Medulla oblongata (tissue), 1 donor: ENCODE results near the gene ZNF532.
"Not testable (repeated sequence)": the region's sequence is repeated elsewhere in the genome, so short reads cannot be mapped to it uniquely, and the experiment has no call there.

ENCODE experiments used
- DNase-seq: peaks from one replicate; pipeline ENCODE4 v3.0.0-alpha.2; 2015; ENCODE audit errors: extremely low spot score

The ZNF532 gene

DNA sequence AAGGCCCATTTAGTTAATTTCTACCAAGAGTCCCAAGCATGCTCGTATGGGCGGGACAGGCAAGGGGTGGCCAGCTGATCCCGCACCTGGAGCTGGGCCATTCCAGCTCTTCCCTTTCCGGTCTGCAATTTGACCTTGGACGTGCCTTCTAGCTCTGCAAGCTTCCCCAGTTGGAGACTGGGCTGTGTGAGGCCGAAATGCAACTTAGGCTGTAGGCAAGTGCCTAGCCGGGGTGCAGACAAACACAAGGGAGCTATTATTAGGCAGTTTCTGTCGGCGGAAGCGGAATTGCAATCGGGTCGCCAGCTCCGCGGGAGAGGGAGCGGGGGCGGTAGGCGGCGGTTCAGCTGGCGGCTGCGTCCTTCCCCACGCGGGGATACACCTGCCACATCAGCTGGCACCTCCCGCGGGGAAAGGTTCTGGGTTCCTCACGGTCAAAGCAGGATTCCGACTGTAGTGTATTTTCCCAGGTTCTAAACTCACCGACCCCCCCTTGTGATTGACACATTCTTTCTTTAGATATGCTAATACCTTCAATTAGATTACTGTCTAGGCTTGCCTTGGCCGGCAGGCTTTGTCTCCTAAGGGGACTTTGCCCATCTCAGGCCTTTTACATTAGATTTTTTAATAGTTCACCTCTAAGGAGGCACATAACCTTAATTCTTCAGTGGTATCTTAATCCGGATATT lies 17.1 kb upstream of the ZNF532 start:
- DNase-seq: peak; percentile 41

DNA sequence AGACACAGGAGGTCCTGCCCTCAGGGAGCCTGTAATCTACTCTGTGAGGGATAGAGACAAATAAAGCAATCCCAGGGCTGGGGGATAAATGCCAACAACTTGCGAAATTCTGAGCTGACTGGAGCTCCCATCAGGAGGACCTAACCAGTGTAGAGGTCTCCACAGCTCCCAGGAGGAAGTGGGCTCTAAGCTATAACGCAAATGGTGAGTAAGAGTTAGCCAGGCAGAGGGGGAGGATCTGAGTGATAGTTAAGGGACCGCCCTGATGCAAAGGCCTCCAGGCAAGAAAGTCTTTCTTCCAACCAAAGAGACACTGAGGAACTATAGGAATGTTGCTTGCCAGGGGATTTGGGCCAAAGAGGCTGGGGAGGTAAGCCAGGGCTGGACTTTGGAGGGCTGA lies 16.0 kb upstream of the ZNF532 start:
- no peak for DNase-seq

DNA sequence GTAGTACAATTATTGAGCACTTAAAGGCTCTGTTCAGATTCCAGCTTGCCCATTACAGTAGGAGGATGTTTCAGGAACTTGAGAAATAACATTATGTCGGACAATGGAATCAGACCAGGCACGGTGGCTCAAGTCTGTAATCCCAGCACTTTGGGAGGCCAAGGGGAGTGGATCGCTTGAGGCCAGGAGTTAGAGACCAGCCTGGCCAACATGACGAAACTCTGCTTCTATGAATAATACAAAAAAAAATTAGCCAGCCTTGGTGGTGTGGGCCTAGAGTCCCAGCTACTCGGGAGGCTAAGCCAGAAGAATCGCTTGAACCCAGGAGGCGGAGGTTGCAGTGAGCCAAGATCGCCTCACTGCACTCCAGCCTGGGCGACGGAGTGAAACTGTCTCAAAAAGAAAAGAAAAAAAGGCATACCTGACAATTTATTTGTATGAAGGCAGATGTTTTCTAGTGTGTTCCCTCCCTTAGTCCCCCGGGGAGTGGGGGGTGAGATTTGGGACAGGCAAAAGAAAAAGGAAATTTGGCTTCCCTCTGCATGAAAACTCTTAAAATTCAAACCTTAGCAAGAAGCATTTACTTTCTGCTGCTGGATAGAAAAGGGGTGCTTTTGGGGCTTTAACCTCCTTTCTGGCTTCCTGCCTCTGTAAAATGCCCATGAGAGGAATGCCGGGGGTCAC lies 13.7 kb upstream of the ZNF532 start:
- no peak for DNase-seq

DNA sequence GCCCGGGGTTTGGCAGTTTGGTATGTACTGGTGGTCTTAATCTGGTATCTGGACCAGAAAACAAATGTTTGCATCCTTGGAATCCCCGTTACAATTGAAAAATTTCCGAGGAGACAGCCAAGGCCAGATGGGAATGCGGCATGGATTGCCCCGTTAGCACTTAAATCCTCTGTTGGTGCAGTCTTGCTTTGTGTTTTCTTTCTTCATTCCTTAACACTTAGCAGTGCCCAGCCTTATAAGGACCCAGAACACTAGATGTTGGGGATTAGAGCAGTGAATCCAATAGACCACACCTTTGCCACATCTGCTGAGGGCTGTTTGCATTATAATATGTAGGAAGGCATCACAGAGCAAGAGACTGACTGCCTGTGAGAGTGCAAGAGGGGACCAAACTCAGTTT lies 12.8 kb upstream of the ZNF532 start:
- DNase-seq: no peak

DNA sequence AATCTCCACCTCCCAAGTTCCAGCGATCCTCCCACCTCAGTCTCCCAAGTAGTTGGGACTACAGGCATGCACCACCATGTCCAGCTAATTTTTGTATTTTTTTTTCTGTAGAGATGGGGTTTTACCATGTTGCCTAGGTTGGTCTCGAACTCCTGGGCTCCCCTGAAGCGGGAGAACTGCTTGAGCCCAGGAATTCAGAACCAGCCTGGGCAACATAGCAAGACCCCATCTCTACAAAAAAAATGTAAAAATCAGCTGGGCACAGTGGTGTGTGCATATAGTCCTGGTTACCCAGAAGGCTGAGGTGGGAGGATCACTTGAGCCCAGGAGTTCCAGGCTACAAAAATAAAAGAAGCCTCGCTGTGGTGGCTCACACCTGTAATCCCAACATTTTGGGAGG lies 12.0 kb upstream of the ZNF532 start:
- no peak for DNase-seq

DNA sequence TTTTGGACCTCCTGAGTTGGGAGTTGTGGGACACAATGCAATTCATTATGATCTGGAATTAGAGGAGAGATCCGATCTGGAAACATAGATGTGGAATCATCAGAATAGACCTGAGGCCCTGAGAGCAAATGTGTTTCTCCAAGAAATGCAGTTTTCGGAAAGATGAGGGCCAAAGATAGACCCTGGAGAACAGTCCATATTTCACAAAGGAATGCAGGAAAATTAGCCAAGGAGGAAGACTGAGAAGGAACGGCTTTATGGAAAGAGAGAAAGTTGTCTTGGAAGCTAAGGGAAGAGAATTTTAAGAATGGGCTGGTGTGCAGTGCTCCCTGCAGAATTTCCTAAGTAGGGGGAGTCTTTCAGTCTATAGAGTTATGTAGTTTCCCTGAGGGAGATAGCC lies 11.1 kb upstream of the ZNF532 start:
- no peak for DNase-seq

DNA sequence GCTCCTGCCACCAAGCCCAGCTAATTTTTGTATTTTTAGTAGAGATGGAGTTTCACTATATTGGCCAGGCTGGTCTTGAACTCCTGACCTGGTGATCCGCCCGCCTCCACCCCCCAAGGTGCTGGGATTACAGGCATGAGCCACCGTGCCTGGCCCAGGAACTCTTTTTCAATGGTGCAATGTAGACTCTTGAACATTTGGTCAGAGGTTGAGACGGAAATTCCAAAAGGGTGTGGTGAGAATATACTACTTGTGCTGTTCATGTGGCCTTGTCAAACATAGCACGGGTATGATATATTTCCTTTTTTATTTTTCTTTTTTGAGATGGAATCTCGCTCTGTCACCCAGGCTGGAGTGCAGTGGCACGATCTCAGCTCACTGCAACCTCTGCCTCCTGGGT lies 9.2 kb upstream of the ZNF532 start:
- not testable (repeated sequence) for DNase-seq

DNA sequence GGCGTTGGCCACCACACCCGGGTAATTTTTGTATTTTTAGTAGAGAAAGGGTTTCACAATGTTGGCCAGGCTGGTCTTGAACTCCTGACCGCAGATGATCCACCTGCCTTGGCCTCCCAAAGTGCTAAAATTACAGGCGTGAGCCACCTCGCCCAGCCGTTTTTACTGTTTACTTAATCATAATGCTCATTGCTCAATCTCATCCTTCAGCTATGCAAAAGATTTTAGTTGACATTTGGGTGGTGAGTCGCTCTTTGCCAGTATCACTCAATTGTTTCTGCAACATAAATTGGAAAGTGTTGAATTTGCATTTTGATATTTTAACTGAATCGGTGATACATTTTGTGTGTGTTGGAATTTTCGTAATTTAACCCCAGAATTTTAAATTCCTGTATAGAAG lies 7.8 kb upstream of the ZNF532 start:
- no peak for DNase-seq

DNA sequence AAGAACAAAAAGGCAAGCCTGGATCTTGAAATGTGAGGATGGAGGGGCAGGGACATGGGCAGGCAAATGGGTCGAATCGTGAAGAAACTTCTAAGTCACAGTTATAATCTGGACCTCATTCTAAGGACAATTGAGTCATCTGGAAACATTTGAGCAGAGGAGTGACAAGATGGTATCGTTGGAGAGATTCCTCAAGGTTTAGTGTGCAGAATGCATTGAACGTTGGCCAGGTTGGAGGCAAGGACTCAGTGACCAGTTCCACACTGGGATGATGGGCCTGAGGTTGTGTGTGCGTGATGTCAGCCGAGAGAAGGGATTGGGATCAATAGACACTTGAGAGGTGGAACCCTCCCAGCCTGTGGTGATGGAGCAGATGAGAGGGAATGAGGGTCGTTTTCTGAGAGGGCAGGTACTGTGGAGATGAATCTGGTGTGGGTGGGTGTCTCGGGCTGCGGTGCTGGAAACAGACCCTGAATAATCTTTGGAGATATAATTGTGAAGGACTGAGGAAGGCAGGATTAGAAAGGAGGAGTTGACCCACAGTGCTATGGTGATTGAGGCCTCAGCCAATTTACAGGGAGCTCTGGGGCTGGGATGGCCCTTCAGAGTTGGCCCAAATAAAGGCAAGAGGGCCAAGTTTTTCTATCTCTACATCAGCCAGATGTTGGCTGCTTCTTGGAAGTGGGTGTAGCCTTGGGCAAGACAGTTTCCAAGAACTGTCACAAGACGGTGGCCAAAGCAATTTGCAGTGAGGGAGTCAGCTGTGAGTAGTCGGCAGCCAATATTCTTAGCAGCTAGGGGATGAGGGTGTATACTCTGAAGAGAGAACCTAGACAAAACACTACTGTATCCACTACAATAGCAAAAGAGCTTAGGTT lies 5.8 kb upstream of the ZNF532 start:
- DNase-seq: peak; percentile 47

DNA sequence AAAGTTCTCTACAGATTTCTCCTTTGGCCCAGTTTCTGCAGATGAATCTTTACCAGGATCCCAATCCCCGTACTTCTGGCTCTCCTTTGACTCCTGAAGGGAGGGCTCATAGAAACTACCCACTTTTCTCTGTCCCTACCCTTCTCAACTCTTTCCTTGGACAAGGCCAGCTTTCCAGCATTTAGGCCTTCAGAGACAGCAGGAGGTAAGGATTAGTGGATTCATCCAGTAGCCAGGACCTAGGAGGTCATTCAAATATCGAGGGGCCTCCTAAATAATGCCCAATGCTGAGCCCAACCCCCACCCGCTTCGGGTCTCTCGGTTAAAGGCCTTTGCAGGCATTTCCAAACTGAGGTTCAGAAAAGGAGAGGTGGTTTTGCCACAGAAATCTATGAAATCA lies 4.8 kb upstream of the ZNF532 start:
- no peak for DNase-seq

DNA sequence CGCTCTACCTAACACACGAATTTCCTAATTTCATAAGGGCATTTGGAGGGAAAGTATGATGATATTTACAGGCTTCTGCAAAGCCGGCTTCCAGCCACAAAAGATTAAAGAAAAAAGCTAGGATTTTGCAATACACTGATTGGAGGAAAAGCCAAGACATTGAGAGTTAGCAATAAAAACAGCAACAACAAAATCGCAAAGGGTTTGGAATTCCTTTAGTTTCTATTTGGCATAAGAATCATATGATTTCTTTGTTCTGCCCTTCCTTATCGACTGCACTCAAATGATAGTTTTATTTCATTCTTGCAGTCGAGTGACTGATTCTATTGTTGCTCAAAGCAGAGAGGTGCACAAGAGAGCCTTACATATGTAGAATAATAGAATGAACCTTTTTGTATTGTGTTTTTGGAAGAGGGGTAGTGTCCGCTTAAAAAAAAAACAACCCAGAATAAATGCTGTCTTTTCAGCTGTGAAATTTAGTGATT lies 3.9 kb upstream of the ZNF532 start:
- peak; percentile 51 for DNase-seq

DNA sequence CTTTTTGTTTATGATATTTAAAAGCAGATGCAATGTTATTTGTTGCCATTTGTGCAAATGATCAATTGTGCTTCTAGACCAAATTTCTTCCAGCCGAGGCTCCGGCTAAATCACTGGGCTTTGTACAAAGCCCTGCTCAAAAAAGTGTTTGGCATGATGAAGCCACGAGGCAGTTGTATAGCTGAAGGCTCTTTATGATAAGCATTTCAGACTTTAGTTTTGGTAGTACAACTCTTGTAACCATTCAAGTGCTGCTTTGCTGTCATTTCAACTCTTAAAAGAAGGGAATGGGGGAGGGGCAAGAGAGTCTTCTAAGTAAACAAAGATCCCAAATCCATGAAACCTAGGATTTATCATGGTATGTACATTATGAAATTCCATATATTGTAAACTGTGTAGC lies 3.3 kb upstream of the ZNF532 start:
- DNase-seq: peak; percentile 64

DNA sequence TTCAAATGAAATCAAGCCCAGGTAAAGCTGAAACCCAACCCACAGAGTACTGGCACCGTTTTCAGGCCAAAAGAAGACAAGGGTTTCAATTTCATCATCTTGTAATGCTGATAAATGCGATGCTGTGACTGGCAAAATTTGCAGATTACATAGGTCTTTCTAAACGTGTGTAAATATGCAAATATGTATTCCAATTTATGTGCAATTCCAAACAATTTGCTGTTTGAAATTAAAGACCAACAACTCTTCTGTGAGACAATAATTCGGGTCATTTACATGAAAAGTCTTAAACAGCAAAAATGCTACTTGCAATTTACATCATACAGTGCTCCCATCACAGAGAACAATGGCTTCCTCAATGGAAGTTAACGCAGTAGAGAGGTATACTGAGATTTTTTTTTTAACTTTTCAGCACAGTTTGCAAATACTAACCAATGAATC lies 2.8 kb upstream of the ZNF532 start:
- DNase-seq: peak; percentile 42

DNA sequence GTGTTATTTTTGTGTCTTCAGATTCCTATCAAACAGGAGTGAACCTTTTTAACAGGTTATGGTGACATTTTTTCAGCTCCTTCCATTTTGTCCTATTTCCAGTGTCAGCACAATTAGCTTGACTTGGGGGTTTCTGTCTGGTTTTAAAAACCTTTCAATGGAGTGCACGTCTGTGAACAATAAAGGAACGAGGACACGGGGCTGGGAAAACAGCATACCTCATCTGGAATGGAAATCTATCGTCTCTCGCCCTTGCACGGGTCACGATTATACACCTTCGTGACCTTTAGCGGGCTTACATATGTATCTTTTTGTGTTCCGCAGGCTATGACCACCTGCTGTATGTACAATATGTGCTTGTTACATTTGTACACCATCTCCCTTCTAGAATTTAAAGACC lies 2.3 kb upstream of the ZNF532 start:
- DNase-seq: peak; percentile 47

DNA sequence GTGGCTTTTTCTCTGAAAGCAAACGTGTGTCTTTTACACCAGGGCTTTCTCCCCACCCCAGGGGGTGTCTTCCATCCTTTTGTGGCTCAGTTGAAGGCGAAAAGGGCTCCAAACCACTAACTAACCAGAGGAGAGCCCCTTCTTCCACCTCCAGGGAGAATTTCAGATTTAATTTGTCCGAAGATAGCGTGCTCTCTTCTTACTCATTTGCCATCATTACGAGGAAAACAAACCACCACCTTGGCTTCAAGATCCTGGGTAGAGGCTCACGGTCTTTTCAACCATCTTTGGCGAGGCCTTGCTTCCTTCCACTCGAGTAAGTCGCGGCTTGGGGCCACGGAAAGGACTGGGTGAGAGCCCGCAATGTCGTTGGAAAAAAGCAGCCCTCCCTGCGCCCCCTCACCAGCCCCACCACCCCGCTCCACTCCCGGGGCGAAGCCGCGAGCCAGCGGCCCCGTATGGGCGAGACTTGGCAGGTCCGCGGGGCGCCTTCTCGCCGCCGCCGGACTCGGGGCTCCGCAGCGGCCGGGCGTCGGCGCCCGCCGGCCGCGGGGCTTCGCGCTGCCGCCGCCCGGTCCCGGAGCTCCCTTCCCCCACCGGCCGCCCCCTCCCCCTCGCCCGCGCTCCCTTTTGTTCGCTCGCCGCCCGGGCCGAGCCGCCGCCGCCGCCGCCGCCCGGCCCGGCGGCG lies 1.7 kb upstream of the ZNF532 start:
- peak; percentile 64 for DNase-seq

DNA sequence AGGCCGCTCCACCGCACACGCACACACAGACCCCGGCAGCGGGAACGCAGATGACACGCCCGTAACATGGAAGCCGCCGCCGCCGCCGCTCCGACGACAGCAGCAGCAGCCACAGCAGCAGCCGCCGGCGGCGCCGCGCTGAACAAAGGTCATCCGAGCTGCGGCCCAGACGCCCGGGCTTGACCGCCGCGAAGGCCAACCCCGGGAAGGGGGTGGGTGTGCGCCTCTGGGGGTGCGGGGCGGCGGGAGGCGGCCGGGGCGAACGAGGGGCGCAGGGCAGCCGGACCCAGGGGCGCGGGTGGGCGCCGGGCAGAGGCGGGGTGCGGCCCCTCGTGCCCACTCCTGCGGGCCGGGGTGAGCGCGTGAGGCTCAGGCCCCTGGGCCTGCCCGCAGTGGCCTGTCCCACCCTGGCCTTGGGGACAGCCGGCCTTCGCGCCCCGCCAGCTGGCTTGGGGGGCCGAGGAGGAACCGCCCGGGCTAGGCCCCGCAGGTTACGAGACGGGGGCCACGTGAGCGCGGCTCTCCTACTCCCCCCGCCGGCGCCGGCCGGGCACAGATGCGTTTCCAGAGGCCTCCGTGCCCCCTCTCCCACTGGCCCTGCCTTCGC lies 1.0 kb upstream of the ZNF532 start:
- peak; percentile 54 for DNase-seq

DNA sequence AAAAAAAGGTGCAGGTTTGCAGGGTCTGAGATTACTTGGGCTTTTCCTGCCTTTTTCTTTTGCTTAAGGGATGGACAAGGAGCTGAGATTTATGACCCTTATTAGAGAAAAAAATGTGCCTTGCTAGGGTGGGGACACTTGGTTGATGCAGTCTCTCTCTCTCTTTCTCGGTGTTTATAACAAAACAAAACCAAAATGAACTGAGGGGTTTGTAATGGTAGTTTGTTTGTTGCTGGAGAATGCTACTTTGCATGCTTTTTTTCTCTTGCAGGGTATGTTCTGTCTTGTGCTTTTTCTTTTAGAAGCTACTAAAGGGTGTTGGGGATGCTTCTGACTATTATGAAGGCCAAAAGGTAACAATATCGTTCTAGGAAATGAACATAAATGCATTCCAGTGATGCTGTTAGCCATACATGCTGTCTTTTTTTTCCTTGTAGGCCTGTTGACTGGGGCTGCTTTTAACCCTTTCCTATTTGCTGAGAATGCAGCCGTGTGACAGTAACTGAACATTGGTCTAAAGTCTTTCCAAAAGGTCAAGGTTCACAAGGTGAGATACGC lies 435 bp downstream of the ZNF532 start:
- no peak for DNase-seq

DNA sequence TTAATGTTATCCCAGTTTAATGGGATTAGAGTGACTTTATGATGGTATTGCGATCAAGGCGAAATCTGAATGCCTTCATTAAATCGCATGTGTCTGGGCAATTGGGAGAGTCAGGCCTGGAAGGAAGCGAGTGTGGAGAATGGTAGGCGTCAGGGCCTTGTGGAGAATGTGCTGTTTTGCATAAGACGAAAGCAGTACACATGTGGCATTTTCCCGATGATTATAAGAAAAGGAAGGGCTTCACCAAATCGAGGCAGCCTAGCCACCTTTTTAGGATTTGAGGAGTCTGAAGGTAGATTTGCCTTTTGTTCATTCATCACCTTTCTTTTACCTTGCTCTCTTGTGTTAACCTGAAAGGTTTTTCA lies 1.0 kb downstream of the ZNF532 start:
- no peak for DNase-seq

DNA sequence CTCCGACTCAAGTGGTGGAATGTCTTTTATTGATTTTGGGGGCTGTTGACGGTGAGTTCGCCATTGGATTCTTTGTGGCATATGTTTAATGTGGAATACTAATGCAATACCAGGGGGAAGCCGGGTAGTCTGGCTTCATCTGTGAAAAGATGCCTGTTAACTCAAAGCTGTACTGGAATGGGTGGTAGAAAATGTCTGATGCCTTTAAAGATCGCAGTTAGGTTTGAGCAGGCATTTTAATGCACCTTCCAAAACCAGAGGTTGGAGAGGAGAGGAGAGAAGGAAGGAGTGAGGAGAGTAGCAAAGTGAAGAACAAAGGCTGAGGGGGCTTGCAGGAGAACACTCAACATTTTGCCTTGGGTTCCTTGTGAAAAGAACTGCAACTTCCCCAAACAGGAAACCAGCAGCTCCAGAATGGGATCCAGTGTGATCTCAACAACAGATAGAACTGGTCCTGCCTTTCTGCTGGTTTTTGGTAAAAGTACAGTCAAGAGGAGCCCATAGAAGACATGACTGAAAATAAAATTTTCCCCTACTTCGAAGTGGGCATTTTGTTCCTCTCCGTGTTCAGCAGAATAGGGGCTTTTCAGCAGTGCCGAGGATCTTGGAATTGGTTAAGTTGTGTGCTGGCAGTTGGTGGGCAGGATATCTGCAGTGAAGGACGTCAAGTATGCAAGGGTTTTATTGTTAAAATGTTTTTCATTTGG lies 1.5 kb downstream of the ZNF532 start:
- peak; percentile 45 for DNase-seq

DNA sequence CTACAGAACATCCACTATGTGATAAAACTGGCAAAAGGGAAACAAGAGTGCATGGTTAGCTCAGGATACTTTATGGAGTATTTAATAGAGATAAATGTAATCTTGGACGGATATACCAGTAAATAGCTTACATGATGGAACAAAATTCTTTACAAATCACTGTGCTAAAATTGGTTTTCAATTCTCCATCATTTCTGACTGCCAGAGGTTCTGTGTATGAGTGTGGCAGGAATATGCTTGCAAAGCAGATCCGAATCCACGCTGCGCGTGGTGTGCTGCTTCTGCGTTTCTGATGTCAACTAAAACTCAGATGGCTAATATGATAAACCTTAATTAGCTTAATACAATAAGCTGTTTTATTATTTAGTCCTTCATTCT lies 2.1 kb downstream of the ZNF532 start:
- DNase-seq: no peak
